ENCODE data around the gene PTPN23.
"Not testable (repeated sequence)": the region's sequence is repeated elsewhere in the genome, so short reads cannot be mapped to it uniquely, and the experiment has no call there.

PTPN23 gene

DNA sequence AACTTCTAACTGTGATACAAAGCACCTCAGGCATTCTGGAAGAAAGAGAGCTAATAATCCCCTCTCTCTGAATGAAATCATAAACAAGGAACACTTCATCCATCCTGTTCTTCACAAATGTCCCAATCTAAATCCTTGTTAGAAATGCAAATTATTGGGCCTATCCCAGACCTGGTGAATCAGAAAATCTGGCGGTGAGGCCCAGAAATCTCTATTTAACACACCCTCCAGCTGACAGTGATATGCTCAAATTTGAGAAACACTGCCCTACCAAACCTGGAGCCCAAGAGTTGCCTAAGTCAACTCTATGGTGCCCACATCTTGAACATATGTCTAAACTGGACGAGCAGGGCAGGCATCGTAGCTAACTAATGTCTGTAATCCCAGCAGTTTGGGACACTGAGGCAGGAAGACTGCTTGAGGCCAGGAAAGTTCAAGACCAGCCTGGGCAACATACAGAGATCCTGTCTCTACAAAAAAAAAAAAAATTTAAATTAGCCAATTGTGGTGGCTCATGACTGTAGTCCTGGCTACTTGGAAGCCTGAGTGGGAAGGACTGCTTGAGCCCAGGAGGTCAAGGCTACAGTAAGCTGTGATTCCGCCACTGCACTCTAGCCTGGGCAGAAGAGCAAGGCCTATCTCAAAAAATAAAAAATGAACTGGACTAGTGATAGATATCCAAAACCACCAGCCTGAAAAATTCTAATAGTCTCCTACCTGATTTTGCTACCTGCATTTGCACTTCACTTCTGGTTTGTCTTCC, 71.8 kb downstream of the PTPN23 start:
- no peak for DNase-seq

DNA sequence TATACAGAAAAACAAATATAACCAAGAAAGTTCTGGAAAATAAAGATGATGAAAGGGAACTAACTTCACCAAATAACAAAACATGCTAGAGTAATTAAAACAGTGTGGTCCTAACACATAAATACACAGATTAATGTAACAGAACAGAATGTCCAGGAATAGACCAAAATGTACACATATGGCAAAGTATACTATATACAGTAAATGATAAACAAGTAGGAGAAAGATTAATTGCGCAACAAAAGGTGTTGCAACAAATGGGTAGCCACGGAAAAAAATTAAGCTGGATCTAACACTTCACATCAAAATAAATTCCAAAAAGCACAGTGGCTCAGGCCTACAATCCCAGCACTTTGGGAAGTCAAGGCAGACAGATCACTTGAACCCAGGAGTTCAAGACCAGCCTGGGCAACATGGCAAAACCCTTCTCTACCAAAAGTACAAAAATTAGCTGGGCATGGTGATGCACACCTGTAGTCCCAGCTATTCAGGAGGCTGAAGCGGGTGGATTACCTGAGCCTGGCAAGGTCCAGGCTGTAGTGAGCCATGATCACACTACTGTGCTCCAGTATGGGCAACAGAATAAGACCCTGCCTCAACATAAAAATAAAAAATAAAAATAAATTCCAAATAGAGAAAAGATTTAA, 75.1 kb downstream of the PTPN23 start:
- DNase-seq, result no peak

DNA sequence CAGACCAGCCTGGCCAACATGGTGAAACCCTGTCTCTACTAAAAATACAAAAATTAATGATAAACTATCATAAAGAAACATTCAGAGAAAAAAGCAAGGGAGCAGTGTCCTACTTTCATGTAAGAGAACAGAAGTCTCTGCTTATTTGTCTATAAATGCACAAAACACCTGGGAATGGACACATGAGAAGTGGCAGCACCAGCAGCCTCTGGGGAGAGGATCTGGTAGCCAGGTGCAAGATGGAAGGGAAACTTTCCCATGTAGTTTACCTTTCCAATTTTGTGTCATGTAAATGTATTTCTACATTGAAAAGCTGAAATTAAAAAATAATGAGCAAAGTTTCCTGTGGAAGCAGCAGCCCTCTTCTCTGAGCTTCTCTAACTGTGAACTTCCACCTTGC, 76.2 kb downstream of the PTPN23 start:
- DNase-seq, result no peak

DNA sequence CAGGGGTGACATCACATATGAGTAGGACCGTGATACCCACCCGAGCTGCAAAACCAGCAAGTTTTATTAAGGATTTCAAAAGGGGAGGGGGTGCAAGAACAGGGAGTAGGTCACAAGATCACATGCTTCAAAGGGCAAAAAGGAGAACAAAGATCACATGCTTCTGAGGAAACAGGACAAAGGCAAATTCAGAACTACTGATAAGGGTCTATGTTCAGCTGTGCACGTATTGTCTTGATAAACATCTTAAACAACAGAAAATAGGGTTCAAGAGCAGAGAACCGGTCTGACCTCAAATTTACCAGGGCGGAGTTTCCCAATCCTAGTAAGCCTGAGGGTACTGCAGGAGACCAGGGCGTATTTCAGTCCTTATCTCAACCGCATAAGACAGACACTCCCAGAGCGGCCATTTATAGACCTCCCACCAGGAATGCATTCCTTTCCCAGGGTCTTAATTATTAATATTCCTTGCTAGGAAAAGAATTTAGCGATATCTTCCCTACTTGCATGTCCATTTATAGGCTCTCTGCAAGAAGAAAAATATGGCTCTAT, 78.8 kb downstream of the PTPN23 start:
- not testable (repeated sequence) for DNase-seq
